K562 (cell line): ENCODE data around the gene LRRC19. TPM values are rescaled to one million over a fixed set of nuclear protein-coding genes. Genes with fewer than 3 reads are reported as not detected.

Source experiments
- CBFB ChIP-seq: sonication (generic); formaldehyde crosslinking; IDR thresholded peaks from 2 replicates; pipeline ENCODE4 v1.4.0; 2020; ENCODE audit warnings: mild to moderate bottlenecking, missing genetic modification reagents
- CHD2 ChIP-seq: IDR thresholded peaks from 2 replicates; pipeline ENCODE4 v1.6.1; 2011; ENCODE audit warnings: low read depth, low read length
- CREBBP ChIP-seq: IDR thresholded peaks from one replicate; pipeline ENCODE4 v1.6.1; 2012; ENCODE audit warnings: low read depth, mild to moderate bottlenecking, control low read depth, inconsistent platforms, low read length
- HNRNPK ChIP-seq: fragments of 200-400 bp; formaldehyde crosslinking; IDR thresholded peaks from one replicate; pipeline ENCODE4 v1.6.1; 2018; ENCODE audit warnings: mild to moderate bottlenecking, low read depth, low read length; ENCODE audit not compliant: poor library complexity, severe bottlenecking
- PBX2 ChIP-seq, 2 experiments: IDR thresholded peaks in 1 of 2; conservative IDR thresholded peaks in 1 of 2; 2 replicates each; pipeline ENCODE4 v1.6.1; 2016; ENCODE audit warnings: low read depth in 2 of 2, mild to moderate bottlenecking in 1 of 2, missing compliant biosample characterization in 1 of 2, missing genetic modification characterization in 1 of 2, moderate library complexity in 1 of 2
- PHB ChIP-seq: fragments of 250-450 bp; sonication (Bioruptor Pico); IDR thresholded peaks from 2 replicates; pipeline ENCODE4 v1.5.0; 2021
- PHF20 ChIP-seq: fragments of 450-650 bp; IDR thresholded peaks from 2 replicates; pipeline ENCODE4 v1.6.1; 2018; ENCODE audit not compliant: partially characterized antibody
- POLR2B ChIP-seq: fragments of 450-650 bp; IDR thresholded peaks from 2 replicates; pipeline ENCODE4 v1.6.1; 2018; ENCODE audit warnings: low read depth; ENCODE audit not compliant: partially characterized antibody
- SNIP1 ChIP-seq: fragments of 450-650 bp; IDR thresholded peaks from 2 replicates; pipeline ENCODE4 v1.7.1; 2017; ENCODE audit warnings: low read depth, mild to moderate bottlenecking
- TBL1XR1 ChIP-seq, 2 experiments: IDR thresholded peaks; 2 replicates each; pipeline ENCODE4 v1.6.1; 2012; ENCODE audit warnings: improper control_type of control experiment in 2 of 2, low read length in 2 of 2, mild to moderate bottlenecking in 1 of 2
- THRAP3 ChIP-seq: fragments of 450-650 bp; IDR thresholded peaks from 2 replicates; pipeline ENCODE4 v1.6.1; 2016; ENCODE audit warnings: mild to moderate bottlenecking, inconsistent platforms, borderline replicate concordance
- ZNF316 ChIP-seq: fragments of 450-650 bp; IDR thresholded peaks from 2 replicates; pipeline ENCODE4 v1.6.1; 2016
- ZNF589 ChIP-seq: fragments of 200-800 bp; sonication (Bioruptor generic); IDR thresholded peaks from 2 replicates; pipeline ENCODE4 v1.6.1; 2016; ENCODE audit warnings: low read depth, missing genetic modification characterization, missing compliant biosample characterization
- ZNF696 ChIP-seq: fragments of 250-450 bp; sonication (Bioruptor Pico); conservative IDR thresholded peaks from 2 replicates; pipeline ENCODE4 v1.4.0; 2020; ENCODE audit warnings: mild to moderate bottlenecking, moderate library complexity
- polyA plus RNA-seq, 8 experiments: library from polyadenylated mRNA; depleted of rRNA in 4 of 8; stranded (reverse) in 5 of 8; unstranded in 3 of 8; fragments of >200 nt; fragmentation: Nextera tagmentation in 2 of 8; fragmentation: Illumina TruSeq in 1 of 8; extraction: Ambion mirVana in 2 of 8; extraction: Trizol in 1 of 8; gene quantifications; 2 replicates each; pipeline versions ENCODE4 v1.2.1 to v1.2.3, GENCODE V29; 2011 to 2014; ENCODE audit warnings: inconsistent platforms in 1 of 8, missing spikeins in 1 of 8
- total RNA-seq, 7 experiments: library from RNA; depleted of rRNA in 6 of 7; stranded (reverse); fragments of >200 nt in 6 of 7; fragmentation: Illumina TruSeq in 2 of 7; extraction: Trizol in 2 of 7; gene quantifications; 2 replicates each; pipeline versions ENCODE4 v1.2.1 to v1.2.3, GENCODE V29; 2011 to 2021; ENCODE audit warnings: low replicate concordance in 1 of 7
- TF ChIP-seq, protein P1 (sequence below): fragments of 250-450 bp; sonication (Bioruptor Pico); IDR thresholded peaks from 2 replicates; pipeline ENCODE4 v1.4.0; 2020; ENCODE audit warnings: mild to moderate bottlenecking, moderate library complexity
- TF ChIP-seq, protein P2 (sequence below): fragments of 250-450 bp; sonication (Bioruptor Pico); IDR thresholded peaks from 2 replicates; pipeline ENCODE4 v1.5.0; 2022; ENCODE audit warnings: mild to moderate bottlenecking
- TF ChIP-seq, protein P3 (sequence below): fragments of 450-650 bp; IDR thresholded peaks from 2 replicates; pipeline ENCODE4 v1.6.1; 2017; ENCODE audit warnings: antibody characterized with exemption

Gene LRRC19
- total and polyA plus RNA-seq, 9 of the 15 experiments (the other 6 are each of a cell fraction or from before 2014, with no cell fraction given), result not detected

DNA sequence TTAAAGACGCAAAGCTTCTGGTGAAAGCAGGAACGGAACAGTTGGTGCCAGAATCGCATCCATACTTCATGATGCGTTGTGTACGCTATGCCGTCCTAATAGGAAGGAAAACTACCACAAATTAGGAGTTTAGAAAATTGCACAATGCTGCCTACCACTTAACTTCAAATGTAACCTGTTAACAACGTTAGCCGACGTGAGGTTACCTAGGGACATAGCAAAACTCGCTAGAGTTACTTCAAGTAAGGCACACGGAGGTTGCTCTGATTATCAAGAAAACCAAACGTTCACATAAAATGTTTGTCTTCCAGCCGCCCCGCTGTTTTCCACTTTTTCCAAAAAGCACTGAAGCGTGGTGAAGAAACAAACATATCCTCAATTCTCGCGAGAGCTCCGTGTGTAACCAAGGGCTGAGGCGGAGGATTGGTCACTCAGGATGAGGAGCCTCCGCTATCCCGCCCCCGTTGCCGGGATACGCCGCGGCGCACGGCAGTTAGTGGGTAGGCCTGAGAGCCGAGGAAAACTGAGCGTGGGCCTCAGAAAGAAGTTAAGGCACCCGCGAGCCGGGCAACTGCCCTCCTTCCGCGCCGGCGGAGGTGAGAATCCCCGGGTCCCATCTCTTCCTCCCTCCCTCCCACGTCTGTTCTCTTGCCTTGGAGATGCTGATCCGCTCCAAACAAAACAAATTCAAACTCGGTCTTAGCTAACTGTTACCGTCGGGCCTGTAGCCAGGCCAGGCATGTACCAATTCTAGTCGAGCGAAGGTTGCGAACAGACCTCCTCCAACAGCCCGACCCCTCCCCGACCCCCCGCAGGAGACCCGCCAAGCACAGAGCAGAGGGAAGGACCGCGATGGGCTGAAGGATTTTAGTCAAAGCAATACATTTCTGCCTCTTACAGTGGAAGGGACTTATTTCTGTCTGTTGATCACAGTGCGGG is 49.3 kb downstream of the LRRC19 start, which contains the start of gene IFT74 (continued):
- TF ChIP-seq ZNF589 (CRISPR knock-in tag) (no peak), PBX2 (CRISPR knock-in tag; IDR thresholded peaks at IDR 0.05; ENCODE audit: low read depth) (no peak), PBX2 (tag; conservative IDR thresholded peaks at IDR 0.05; ENCODE audit: low read depth) (no peak), HNRNPK (no peak), CHD2 (peak; percentile 91), ZNF696 (CRISPR knock-in tag) (no peak), PHB (CRISPR knock-in tag) (no peak), TBL1XR1 (IDR thresholded peaks at IDR 0.05; ENCODE audit: low read length in 2 of 2) (no peak), THRAP3 (no peak), CBFB (CRISPR knock-in tag) (no peak), CREBBP (no peak), ZNF316 (no peak), PHF20 (no peak), POLR2B (no peak), SNIP1 (no peak)
- TF ChIP-seq, protein P1, sequence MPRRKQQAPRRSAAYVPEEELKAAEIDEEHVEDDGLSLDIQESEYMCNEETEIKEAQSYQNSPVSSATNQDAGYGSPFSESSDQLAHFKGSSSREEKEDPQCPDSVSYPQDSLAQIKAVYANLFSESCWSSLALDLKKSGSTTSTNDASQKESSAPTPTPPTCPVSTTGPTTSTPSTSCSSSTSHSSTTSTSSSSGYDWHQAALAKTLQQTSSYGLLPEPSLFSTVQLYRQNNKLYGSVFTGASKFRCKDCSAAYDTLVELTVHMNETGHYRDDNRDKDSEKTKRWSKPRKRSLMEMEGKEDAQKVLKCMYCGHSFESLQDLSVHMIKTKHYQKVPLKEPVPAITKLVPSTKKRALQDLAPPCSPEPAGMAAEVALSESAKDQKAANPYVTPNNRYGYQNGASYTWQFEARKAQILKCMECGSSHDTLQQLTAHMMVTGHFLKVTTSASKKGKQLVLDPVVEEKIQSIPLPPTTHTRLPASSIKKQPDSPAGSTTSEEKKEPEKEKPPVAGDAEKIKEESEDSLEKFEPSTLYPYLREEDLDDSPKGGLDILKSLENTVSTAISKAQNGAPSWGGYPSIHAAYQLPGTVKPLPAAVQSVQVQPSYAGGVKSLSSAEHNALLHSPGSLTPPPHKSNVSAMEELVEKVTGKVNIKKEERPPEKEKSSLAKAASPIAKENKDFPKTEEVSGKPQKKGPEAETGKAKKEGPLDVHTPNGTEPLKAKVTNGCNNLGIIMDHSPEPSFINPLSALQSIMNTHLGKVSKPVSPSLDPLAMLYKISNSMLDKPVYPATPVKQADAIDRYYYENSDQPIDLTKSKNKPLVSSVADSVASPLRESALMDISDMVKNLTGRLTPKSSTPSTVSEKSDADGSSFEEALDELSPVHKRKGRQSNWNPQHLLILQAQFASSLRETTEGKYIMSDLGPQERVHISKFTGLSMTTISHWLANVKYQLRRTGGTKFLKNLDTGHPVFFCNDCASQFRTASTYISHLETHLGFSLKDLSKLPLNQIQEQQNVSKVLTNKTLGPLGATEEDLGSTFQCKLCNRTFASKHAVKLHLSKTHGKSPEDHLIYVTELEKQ (CRISPR knock-in tag), result no peak
- TF ChIP-seq, protein P2, sequence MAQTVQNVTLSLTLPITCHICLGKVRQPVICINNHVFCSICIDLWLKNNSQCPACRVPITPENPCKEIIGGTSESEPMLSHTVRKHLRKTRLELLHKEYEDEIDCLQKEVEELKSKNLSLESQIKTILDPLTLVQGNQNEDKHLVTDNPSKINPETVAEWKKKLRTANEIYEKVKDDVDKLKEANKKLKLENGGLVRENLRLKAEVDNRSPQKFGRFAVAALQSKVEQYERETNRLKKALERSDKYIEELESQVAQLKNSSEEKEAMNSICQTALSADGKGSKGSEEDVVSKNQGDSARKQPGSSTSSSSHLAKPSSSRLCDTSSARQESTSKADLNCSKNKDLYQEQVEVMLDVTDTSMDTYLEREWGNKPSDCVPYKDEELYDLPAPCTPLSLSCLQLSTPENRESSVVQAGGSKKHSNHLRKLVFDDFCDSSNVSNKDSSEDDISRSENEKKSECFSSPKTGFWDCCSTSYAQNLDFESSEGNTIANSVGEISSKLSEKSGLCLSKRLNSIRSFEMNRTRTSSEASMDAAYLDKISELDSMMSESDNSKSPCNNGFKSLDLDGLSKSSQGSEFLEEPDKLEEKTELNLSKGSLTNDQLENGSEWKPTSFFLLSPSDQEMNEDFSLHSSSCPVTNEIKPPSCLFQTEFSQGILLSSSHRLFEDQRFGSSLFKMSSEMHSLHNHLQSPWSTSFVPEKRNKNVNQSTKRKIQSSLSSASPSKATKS (CRISPR knock-in tag), result no peak
- TF ChIP-seq, protein P3, sequence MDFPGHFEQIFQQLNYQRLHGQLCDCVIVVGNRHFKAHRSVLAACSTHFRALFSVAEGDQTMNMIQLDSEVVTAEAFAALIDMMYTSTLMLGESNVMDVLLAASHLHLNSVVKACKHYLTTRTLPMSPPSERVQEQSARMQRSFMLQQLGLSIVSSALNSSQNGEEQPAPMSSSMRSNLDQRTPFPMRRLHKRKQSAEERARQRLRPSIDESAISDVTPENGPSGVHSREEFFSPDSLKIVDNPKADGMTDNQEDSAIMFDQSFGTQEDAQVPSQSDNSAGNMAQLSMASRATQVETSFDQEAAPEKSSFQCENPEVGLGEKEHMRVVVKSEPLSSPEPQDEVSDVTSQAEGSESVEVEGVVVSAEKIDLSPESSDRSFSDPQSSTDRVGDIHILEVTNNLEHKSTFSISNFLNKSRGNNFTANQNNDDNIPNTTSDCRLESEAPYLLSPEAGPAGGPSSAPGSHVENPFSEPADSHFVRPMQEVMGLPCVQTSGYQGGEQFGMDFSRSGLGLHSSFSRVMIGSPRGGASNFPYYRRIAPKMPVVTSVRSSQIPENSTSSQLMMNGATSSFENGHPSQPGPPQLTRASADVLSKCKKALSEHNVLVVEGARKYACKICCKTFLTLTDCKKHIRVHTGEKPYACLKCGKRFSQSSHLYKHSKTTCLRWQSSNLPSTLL, result no peak
